Limb (tissue), 2 donors: ENCODE data around the gene CRPPA.

Experiments used
- DNase-seq, 2 donors: peaks; one replicate each; pipeline ENCODE4 v3.0.0-alpha.2; 2016; ENCODE audit errors: extremely low spot score in 2 of 2

CRPPA gene

GRCh38 chr7:16423761-16424160, 2.4 kb upstream of the CRPPA start:
- DNase-seq = no peak

GRCh38 chr7:16422917-16423316, 1.6 kb upstream of the CRPPA start:
- no peak for DNase-seq

- no peak for DNase-seq
Measured at GRCh38 chr7:16422103-16422435, 731 bp upstream of the CRPPA start.

GRCh38 chr7:16420649-16421332, 547 bp downstream of the CRPPA start:
- DNase-seq = peak; percentile 91 to 94

GRCh38 chr7:16420329-16420648, 1.0 kb downstream of the CRPPA start:
- no peak for DNase-seq

GRCh38 chr7:16419859-16420258, 1.5 kb downstream of the CRPPA start:
- no peak for DNase-seq

GRCh38 chr7:16419126-16419525, 2.2 kb downstream of the CRPPA start:
- no peak for DNase-seq

GRCh38 chr7:16417906-16418305, 3.4 kb downstream of the CRPPA start:
- DNase-seq = no peak

- no peak for DNase-seq
Measured at GRCh38 chr7:16416289-16417282, 4.8 kb downstream of the CRPPA start.

GRCh38 chr7:16412274-16413254, 8.8 kb downstream of the CRPPA start:
- peak in 1 of 2 donors; percentile 74 for DNase-seq

GRCh38 chr7:16411391-16411790, 9.9 kb downstream of the CRPPA start:
- DNase-seq = no peak

GRCh38 chr7:16409777-16410176, 11.6 kb downstream of the CRPPA start:
- DNase-seq = no peak

GRCh38 chr7:16404636-16405035, 16.7 kb downstream of the CRPPA start:
- DNase-seq = no peak

- no peak for DNase-seq
Measured at GRCh38 chr7:16403475-16403874, 17.9 kb downstream of the CRPPA start.

- DNase-seq = no peak
Measured at GRCh38 chr7:16402940-16403339, 18.4 kb downstream of the CRPPA start.

- no peak for DNase-seq
Measured at GRCh38 chr7:16402091-16402490, 19.2 kb downstream of the CRPPA start.

GRCh38 chr7:16400893-16401275, 20.5 kb downstream of the CRPPA start:
- DNase-seq = no peak

GRCh38 chr7:16399916-16400892, 21.1 kb downstream of the CRPPA start:
- no peak for DNase-seq

- DNase-seq = no peak
Measured at GRCh38 chr7:16399265-16399831, 22.0 kb downstream of the CRPPA start.
